PC-3 (cell line): ENCODE data around the gene APOO. TPM values are rescaled to one million over a fixed set of nuclear protein-coding genes. Genes with fewer than 3 reads are reported as not detected.
"Not testable (repeated sequence)": the region's sequence is repeated elsewhere in the genome, so short reads cannot be mapped to it uniquely, and the experiment has no call there.

ENCODE experiments used
- ATAC-seq: fragments of 200-7000 bp; cut with Tn5 transposase; 2 replicates; pipeline ENCODE4 v1.9.1; 2020; ENCODE audit warnings: mild to moderate bottlenecking, moderate library complexity
- BruUV-seq: library from RNA; stranded (reverse); fragments of 400-500 nt; replicated peaks from 2 replicates; lab custom pipeline; 2021; lab: Mats Ljungman, UMichigan
- CTCF ChIA-PET: fragments of 300-600 bp; sonication (Branson Sonifier 250); formaldehyde crosslinking; loops from one replicate; lab custom pipeline; 2022; ENCODE audit warnings: antibody characterized with exemption; lab: Charles Lee
- POLR2A ChIA-PET: fragments of 300-600 bp; sonication (Branson Sonifier 250); formaldehyde crosslinking; loops from one replicate; lab custom pipeline; 2022; ENCODE audit warnings: antibody characterized with exemption; ENCODE audit not compliant: unreplicated experiment; lab: Charles Lee
- DNase-seq: peaks from one replicate; pipeline ENCODE4 v3.0.0-alpha.2; 2015
- H2AFZ ChIP-seq: fragments of 300-600 bp; sonication (generic); 2 replicates; pipeline ENCODE4 v1.6.0; 2016; ENCODE audit warnings: antibody characterized with exemption, low read length
- H3F3A ChIP-seq: fragments of 300-600 bp; sonication (generic); one replicate; pipeline ENCODE4 v1.6.0; 2017; ENCODE audit warnings: antibody characterized with exemption, low read length, control low read depth, mild to moderate bottlenecking; ENCODE audit not compliant: unreplicated experiment
- H3K27ac ChIP-seq: fragments of 300-600 bp; sonication (generic); 2 replicates; pipeline ENCODE4 v1.5.1; 2016; ENCODE audit warnings: mild to moderate bottlenecking, low read length
- H3K27me3 ChIP-seq: fragments of 300-600 bp; sonication (generic); 2 replicates; pipeline ENCODE4 v1.6.1; 2016; ENCODE audit warnings: low read length, mixed read lengths
- H3K36me3 ChIP-seq: fragments of 300-600 bp; sonication (generic); 2 replicates; pipeline ENCODE4 v1.6.1; 2016; ENCODE audit warnings: low read depth, mixed run types, low read length, mixed read lengths
- H3K4me1 ChIP-seq: fragments of 300-600 bp; sonication (generic); 2 replicates; pipeline ENCODE4 v1.5.1; 2016; ENCODE audit warnings: low read length; ENCODE audit not compliant: insufficient read depth
- H3K4me2 ChIP-seq: fragments of 300-600 bp; sonication (generic); 2 replicates; pipeline ENCODE4 v1.6.0; 2016; ENCODE audit warnings: low read length
- H3K4me3 ChIP-seq: fragments of 300-600 bp; sonication (generic); 2 replicates; pipeline ENCODE4 v1.5.1; 2016; ENCODE audit warnings: mild to moderate bottlenecking, low read length, mixed read lengths
- H3K79me2 ChIP-seq: fragments of 300-600 bp; sonication (generic); 2 replicates; pipeline ENCODE4 v1.6.1; 2017; ENCODE audit warnings: low read length, mixed read lengths
- H3K9ac ChIP-seq: fragments of 300-600 bp; sonication (generic); 2 replicates; pipeline ENCODE4 v1.6.0; 2016; ENCODE audit warnings: mild to moderate bottlenecking, low read length
- H3K9me2 ChIP-seq: fragments of 300-600 bp; sonication (generic); replicated peaks from 2 replicates; pipeline ENCODE4 v1.6.1; 2016; ENCODE audit warnings: mixed run types, low read length, mixed read lengths
- H3K9me3 ChIP-seq: fragments of 300-600 bp; sonication (generic); 2 replicates; pipeline ENCODE4 v1.6.1; 2016; ENCODE audit warnings: low read length, mixed read lengths
- H4K20me1 ChIP-seq: fragments of 300-600 bp; sonication (generic); 2 replicates; pipeline ENCODE4 v1.6.1; 2016; ENCODE audit warnings: low read length, mixed read lengths
- EZH2 ChIP-seq: fragments of 300-600 bp; sonication (generic); IDR thresholded peaks from one replicate; pipeline ENCODE4 v1.6.1; 2017; ENCODE audit warnings: antibody characterized with exemption, mild to moderate bottlenecking, low read length; ENCODE audit not compliant: unreplicated experiment
- EZH2phosphoT487 ChIP-seq: fragments of 300-600 bp; sonication (generic); IDR thresholded peaks from 2 replicates; pipeline ENCODE4 v1.6.1; 2018; ENCODE audit warnings: mild to moderate bottlenecking, antibody characterized with exemption, low read length, borderline replicate concordance
- intact Hi-C: fragments of 100-400 bp; cut with micrococcal nuclease; formaldehyde crosslinking; loops from 2 replicates; pipeline ENCODE4 v1.9.0; 2023
- total RNA-seq: library from RNA; depleted of rRNA; stranded (reverse); fragments of >200 nt; gene quantifications from 2 replicates; pipeline ENCODE4 v1.2.3, GENCODE V29; 2014
- TF ChIP-seq, protein P1 (sequence below): fragments of 300-600 bp; sonication (generic); conservative IDR thresholded peaks from 2 replicates; pipeline ENCODE4 v1.5.1; 2017; ENCODE audit warnings: antibody characterized with exemption, low read depth, mild to moderate bottlenecking, low read length

APOO gene
- total RNA-seq, 1 experiment from 2014 or later: 34.0 TPM

DNA sequence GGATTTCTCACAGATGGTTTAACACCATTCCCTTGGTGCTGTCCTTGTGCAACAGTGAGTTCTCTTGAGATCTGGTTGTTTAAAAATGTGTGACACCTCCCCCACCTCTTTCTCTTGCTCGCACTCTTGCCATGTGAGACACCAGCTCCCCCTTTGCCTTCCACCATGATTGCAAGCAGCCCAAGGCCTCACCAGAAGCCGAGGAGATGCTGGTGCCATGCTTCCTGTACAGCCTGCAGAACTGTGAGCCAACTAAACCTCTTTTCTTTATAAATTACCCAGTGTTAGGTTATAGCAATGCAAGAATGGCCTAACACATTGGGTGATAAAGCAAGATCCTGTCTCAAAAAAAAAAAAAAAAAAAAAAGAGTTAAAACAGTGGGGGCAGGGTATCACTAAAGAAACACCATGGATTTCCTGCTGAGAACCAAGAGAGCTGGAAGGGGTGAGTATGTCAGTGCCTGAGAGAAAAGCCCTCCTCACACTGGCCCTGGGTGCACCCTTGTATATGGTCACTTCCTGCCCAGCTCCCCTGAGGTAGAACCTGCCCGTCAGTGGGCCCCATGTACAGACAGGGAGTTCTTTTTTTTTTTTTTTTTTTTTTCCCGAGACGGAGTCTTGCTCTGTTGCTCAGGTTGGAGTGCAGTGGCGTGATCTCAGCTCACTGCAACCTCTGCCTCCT, 46.4 kb downstream of the APOO start:
- Histone ChIP-seq H3K9ac (no peak overlapping the region), H3K9me3 (no peaks in the 10 kb centered on the region), H3K27ac (no peak overlapping the region), H3F3A (no peaks in the 10 kb centered on the region), H2AFZ (no peak overlapping the region), H3K9me2 (no peaks in the 10 kb centered on the region), H3K36me3 (no peaks in the 10 kb centered on the region; the same call in 1 of the 2 replicates), H3K27me3 (no peaks in the 10 kb centered on the region), H3K4me3 (no peak overlapping the region), H3K4me1 (no peaks in the 10 kb centered on the region), H3K79me2 (no peaks in the 10 kb centered on the region), H4K20me1 (no peaks in the 10 kb centered on the region), H3K4me2 (no peak overlapping the region)
- POLR2A ChIA-PET: no interaction called here
- no TSS peak for BruUV-seq
- DNase-seq (no peak), ATAC-seq (no peak)
- CTCF ChIA-PET: no interaction called here
- no peak for TF ChIP-seq EZH2
- TF ChIP-seq EZH2phosphoT487: no peak
- TF ChIP-seq, protein P1, sequence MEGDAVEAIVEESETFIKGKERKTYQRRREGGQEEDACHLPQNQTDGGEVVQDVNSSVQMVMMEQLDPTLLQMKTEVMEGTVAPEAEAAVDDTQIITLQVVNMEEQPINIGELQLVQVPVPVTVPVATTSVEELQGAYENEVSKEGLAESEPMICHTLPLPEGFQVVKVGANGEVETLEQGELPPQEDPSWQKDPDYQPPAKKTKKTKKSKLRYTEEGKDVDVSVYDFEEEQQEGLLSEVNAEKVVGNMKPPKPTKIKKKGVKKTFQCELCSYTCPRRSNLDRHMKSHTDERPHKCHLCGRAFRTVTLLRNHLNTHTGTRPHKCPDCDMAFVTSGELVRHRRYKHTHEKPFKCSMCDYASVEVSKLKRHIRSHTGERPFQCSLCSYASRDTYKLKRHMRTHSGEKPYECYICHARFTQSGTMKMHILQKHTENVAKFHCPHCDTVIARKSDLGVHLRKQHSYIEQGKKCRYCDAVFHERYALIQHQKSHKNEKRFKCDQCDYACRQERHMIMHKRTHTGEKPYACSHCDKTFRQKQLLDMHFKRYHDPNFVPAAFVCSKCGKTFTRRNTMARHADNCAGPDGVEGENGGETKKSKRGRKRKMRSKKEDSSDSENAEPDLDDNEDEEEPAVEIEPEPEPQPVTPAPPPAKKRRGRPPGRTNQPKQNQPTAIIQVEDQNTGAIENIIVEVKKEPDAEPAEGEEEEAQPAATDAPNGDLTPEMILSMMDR: no peak
- intact Hi-C loops: no loop called here

DNA sequence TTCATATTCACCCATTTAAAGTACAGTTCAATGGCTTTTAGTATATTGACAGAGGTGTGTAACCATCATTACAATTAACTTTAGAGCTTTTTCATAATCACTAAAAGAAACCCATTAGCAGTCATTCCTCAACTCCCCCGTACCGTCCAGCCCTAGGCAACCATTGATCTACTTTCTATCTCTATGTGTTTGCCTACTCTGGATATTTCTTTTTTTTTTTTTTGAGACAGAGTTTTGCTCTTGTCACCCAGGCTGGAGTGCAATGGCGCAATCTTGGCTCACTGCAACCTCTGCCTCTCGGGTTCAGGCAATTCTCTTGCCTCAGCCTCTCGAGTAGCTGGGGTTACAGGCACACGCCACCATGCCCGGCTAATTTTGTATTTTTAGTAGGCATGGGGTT, 48.5 kb downstream of the APOO start:
- DNase-seq, BruUV-seq, H3K36me3 ChIP-seq, ATAC-seq, H3K9me3 ChIP-seq, CTCF ChIA-PET, H3K4me1 ChIP-seq, H3K9me2 ChIP-seq, H3K4me3 ChIP-seq, H3K4me2 ChIP-seq, H3K27me3 ChIP-seq, H3F3A ChIP-seq, H3K9ac ChIP-seq, POLR2A ChIA-PET, H3K27ac ChIP-seq, H3K79me2 ChIP-seq, H2AFZ ChIP-seq, intact Hi-C loops, H4K20me1 ChIP-seq: not testable (repeated sequence)

DNA sequence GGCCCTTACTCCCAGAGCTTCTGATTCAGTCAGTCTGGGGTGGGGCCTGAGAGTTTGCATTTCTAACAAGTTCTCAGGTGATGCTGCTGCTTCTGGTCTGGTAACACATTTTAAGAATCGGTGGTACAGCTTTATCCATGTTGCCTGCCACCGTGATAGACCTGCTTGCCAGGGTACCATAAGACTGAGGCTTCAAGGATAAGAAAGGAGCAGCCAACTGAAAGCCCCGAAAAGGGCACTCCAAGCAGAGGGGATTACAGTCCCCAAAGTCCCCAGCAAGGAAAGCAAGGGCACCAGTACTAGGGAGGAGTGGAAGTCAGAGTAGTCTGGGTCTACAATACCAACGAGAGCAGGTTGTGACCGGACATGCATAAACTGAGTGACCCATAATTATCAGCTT, 49.8 kb downstream of the APOO start:
- Histone ChIP-seq H3K79me2 (no peaks in the 10 kb centered on the region), H3F3A (no peaks in the 10 kb centered on the region), H2AFZ (no peak overlapping the region), H3K27me3 (no peaks in the 10 kb centered on the region), H3K27ac (no peak overlapping the region), H3K36me3 (no peaks in the 10 kb centered on the region), H3K9me2 (no peaks in the 10 kb centered on the region), H3K9me3 (no peaks in the 10 kb centered on the region), H3K4me3 (no peak overlapping the region), H3K4me1 (no peaks in the 10 kb centered on the region), H3K9ac (no peak overlapping the region), H4K20me1 (no peaks in the 10 kb centered on the region), H3K4me2 (no peak overlapping the region)
- TF ChIP-seq EZH2phosphoT487 (no peak), EZH2 (no peak)
- TF ChIP-seq, protein P1: no peak
- intact Hi-C loops: no loop called here
- ChIA-PET CTCF (no interaction called here), POLR2A (no interaction called here)
- DNase-seq (no peak), ATAC-seq (no peak)
- no TSS peak for BruUV-seq
